Activated CD4-positive, CD25-positive, alpha-beta regulatory T cell (primary cell): ENCODE results near the gene KBTBD12.

Experiments
- DNase-seq, 4 experiments: peaks; one replicate each; lab custom pipeline; 2025; lab: John Stamatoyannopoulos, UW

KBTBD12 gene

DNA sequence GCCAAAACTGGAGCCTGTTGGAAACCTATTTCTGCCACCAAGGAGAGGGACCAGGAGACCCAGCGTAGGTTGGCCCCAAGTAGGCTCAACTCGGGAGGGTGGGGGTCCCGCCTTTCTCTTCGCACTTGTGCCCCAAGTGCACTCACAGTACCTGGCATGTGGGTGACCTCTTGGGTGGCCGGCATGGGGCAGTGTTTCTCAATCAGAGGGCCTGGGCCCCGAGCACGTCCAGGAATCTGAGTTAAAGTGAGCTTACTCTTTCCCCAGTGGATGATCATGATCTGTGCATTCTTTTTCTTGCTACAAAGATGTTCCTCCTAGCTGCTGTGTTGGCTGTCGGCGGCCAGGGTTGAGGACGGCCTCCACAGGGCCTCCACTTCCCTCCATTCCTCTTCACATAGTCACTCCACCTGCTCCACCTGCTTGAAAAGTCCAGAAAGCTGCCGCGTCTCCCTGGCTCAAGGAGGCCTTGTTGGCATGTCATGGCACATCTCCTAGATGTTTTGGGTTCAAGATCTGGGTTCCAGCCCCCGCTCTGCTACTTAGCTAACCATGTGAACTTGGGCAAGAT lies 70.7 kb downstream of the KBTBD12 start:
- DNase-seq = no peak

DNA sequence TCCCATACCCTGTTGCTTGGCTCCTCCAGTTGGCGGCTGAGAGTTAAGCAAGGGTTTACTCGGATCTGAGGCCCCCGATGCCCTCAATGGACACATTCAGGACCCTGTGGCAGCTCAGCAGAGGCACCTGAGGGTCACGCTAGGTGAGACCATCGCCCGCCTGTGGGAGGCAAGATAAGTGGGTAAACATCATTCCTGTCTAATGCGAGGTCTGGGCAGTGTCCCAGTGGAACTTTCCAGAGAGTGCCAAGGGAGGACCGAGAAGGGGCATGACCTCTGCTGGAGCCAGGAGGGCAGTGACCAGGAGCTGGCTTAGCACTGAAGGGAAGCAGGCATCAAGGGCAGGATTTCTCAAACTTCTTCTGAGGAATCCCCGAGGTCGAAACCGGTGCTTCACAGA lies 71.8 kb downstream of the KBTBD12 start:
- no peak for DNase-seq

DNA sequence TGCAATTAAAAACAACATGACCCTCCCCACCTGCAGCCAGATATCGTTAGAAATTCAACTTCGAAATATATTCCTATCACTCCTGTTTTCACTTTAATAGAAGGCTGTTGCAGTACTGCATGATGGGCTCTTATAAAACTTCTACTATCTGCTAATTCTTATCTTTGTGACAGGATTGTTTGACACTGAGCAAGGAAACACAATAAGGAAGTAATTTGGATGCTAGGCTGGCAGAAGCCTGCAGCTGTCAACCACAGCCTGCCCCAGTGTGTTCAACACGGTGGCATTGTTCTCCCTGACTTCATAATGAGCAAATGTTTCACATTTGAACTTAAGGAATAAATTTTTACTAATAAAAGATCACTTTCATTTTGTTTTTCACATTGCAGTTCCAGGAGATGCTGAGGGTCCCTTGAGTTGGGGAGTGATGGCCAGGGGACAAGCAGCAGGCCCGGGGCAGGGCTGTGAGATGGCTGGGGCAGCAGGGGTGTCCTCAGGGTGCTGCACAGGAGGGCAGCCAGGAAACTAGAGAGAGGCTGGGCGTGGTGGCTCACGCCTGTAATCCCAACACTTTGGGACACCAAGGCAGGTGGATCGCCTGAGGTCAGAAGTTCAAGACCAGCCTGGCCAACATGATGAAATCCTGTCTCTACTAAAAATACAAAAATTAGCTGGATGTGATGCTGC lies 72.4 kb downstream of the KBTBD12 start:
- no peak for DNase-seq

DNA sequence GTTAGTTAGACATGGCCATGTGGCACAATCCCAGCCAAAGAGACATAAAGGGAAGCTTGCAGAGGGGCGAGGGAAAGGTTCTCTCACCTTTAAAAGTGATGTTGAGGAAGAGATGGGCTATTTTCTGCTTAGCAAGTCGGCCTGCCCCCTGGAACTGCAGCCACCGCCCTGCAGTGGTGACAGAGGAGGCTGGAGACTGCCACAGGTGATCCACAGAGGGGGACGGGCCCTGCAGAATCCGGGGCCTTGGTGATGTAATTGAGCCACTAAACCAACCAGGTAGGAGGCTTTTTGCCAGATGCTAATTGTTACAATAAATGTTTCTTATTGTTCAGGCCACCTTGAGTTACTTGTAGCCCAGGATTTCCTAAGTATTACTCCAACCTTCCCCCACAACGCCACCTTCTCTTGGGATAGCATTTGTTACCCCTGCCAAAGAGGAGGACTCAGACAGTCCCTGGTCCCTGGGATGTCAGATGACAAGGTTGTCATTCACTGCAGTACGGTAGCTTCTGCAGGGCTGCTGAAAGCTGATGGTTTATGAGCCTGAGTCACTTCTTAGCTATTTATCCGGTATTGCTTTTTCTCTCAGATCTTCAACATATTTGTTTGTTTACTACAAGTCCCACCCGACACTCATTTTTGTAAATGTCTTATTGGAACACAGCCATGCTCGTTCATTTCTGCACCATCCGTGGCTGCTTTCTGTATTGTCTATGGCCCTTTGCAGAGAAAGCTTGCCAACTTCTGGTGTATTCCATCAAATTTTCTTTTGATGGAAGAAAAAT lies 73.9 kb downstream of the KBTBD12 start:
- DNase-seq = no peak

DNA sequence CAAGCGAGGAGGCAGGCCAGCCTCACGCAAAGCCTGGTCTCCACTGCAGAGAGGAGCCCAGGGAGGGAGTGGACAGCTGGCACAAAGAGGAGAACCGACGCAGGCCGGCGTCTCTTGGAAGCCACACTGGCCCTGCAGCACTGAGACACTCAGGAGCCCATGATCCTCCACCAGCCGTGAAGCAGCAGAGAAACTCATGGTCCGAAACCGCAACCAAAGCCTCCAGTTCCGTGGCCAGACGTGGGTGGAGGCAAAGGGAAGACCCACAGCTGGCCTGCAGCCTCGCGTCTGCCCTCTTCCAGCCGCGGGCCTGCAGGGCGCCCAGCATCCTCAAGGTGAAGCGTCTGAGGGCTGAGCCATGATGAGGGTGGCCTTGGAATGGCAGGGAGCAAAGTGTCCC lies 75.0 kb downstream of the KBTBD12 start:
- DNase-seq = no peak

DNA sequence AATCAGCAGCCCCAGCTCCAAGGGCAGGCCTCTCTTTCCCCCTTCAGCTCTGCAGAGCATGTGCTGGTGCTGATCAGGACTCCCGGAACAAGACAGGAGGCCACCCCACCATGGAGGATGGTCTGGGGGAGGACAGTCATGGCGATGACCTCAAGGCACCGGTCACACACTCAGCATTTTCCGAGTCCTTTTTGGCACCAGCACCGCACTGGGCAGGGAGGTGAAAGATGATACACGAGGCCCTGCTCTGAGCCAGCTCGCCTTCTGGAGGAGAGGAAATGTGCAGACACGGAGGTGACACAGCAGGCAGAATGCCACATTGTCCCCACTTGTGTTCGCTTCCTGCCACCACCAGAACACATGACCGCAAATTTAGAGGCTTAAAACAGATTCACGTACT lies 75.4 kb downstream of the KBTBD12 start:
- DNase-seq = no peak

DNA sequence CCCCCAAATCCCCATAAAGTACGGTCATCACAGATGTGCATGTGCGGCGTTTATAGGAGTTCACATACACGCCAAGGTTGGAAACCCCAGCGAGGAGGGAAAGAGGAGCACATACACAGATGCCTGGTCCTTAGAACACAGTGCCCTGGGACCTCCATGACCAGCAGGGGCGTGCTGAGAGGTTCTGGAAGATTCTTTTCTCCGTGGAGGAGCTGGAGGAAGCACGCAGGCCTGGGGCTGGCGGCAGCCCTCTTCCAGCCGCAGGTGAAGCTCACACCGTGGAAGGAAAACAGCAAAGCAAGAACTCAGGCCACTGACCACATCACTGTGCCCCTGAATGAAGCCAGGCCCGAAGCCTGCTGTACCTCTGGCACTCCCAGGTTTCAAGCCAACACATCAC lies 76.2 kb downstream of the KBTBD12 start:
- no peak for DNase-seq

DNA sequence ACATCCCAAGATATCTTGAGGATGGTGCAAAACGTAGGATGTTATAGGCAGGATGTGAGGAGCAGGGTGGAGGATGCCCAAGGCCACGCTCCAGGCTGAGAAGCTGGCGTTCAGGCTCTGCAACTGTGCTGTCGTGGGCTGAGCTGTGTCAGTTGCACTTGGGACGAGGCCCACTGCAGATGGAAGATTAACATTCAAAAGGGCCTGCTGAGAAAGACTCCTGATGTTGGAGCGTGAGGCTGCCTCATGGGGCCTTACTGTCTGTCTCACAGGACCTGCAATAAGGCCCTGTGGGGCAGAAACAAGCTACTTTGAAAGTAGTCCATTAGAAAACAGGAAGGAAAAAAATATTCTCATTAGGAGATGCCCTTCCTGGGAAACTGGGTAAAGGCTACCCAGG lies 76.6 kb downstream of the KBTBD12 start:
- no peak for DNase-seq

DNA sequence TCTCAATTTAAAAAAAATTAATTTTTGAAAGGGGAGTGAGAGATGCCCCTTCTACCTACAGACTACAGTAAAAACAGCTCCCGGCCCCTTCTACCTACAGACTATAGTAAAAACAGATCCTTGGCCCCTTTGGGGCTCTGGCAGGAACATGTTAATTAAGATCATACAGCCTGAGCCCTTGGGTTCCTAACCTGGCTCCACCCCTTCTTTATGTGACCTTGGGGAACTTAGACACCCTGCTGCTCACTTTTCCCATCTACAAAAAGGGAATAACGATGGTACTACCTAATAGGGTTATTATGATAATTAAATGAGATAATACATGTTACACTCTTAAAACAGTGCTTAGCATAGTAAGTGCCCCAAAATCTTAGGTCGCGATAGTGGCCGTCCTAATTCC lies 77.1 kb downstream of the KBTBD12 start:
- no peak for DNase-seq

DNA sequence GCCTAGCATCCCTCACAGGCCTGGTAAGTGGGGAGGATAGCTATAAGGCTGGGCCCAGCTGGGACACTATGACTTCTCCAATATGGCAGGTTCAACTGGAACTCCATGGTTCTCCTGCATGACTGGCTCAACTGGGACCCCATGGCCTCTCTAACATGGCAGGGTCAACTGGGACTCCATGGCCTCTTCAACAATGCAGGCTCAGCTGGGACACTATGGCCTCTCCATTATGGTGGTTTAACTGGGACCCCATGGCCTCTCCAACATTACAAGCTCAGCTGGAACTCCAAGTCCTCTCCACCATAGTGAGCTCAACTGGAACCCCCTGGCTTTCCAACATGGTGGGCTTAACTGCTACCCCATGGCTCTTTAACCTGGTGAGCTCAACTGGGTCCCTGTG lies 79.0 kb downstream of the KBTBD12 start:
- DNase-seq = no peak

DNA sequence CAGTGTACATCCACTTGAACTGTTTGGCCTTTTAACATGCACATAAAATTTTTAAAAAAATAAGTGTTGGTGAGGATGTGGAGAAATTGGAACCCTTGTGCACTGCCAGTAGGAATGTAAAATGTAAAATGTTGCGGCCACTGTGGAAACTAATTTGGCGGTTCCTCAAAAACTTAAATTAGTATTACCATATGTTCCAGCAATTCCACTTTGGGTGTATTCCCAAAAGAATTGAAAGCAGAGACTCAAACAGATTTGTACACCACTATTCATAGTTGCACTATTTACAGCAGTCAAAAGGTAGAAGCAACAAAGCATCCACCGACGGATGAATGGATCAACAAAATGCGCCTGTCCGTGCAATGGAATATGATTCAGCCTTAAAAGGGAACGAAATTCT lies 82.0 kb downstream of the KBTBD12 start:
- no peak for DNase-seq

DNA sequence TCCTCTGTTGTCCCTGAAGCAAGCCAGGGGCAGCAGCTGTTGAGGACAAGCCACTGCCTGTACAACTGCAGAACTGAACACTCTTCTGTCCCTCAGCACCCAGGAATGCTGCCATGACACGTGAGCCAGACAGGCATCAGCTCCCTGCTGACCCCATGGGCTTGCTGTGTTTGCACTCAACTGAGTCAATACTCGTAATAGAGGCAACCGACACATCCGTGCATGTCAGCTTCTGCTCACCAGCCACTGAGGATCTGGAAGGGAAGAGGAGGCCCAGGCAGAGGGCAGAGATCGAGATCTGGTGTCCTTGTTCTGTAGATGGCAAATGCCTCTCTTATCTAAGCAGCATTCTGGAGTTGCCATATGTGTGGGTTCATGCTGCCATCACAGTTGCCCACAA lies 82.9 kb downstream of the KBTBD12 start:
- DNase-seq = no peak

DNA sequence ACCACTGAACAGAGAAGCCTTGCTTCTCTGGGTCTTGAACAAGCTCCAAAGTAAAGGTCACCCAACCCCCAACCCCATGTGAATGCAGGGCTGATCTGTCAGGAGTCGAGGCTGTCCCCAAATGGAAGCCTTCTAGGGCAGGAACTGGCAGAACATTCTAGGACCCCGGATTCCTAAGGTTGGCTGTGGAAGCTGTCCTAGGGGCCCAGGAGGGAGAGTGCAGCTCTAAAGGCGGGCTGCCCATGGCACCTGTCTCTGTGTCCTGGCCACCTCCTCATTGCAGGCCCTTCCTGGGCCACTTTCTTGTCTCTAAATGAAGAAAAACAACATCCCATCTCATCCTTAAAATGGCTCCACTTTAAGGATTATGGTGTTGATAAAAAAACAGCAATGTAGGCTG lies 83.6 kb downstream of the KBTBD12 start:
- DNase-seq = no peak

DNA sequence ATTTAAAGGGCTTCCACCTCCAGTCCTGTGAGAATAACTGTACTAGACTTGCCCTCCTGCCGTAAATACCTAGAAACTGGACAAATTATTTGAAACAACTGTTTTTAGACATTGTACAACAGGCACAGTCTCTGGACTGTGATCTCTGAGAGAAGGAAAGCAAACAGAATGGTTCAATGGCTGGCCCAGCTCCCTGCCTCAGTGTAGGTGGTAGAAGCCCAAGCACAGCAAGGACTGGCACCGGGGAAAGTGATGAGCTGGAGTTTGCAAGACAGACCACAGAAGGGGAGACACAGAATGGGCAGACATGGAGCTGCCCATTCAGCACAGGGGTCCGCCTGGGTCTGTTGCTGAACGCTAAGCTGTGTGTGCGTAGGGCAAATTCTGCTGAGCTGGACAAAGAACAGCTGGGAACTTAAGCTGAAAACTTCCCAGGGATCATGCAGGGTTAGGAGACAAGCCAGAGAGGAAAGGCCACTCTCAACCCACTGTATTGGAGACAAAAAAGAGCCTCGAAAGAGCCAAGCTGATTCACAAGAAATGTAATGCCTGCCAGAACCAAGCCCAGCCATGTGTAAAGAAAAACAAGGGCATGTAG lies 84.6 kb downstream of the KBTBD12 start:
- no peak for DNase-seq

DNA sequence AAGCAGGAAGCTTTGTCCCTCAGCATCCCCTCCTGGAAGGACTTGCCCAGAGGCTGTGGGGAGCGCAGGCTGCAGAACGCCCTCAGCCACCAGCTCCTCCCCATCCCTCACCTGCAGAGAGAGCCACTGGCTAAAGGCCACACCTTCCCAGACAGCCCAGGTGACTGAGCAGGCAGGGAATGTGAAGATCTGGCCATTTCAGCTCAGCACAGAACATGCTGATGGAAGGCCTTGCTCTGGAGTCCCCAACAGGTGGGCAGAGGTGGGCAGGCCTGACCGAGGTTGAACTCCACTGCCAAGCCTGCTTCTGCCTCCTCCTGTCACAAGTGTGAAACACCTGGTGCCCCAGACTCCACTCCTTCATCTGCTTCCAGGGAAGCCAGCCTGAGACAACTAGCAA lies 86.5 kb downstream of the KBTBD12 start:
- no peak for DNase-seq

DNA sequence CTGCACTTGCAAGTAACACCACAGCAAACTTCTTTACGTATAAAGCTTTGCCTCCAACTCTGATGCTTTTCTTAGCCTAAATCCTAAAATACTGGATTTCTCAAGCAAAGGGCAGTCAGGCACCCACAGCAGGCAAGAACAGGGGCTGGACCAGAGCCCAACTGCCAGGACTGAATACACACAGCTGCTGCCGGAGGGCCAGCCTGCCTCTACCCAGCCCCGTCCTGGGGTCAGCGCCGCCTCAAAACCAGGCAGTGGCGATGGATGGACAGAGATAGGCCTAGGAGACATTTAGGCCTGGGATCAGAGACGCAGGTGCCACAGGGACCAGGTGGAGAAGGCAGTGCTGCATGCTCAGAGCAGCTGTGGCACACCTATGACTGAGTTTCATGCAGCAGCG lies 89.6 kb downstream of the KBTBD12 start:
- no peak for DNase-seq

DNA sequence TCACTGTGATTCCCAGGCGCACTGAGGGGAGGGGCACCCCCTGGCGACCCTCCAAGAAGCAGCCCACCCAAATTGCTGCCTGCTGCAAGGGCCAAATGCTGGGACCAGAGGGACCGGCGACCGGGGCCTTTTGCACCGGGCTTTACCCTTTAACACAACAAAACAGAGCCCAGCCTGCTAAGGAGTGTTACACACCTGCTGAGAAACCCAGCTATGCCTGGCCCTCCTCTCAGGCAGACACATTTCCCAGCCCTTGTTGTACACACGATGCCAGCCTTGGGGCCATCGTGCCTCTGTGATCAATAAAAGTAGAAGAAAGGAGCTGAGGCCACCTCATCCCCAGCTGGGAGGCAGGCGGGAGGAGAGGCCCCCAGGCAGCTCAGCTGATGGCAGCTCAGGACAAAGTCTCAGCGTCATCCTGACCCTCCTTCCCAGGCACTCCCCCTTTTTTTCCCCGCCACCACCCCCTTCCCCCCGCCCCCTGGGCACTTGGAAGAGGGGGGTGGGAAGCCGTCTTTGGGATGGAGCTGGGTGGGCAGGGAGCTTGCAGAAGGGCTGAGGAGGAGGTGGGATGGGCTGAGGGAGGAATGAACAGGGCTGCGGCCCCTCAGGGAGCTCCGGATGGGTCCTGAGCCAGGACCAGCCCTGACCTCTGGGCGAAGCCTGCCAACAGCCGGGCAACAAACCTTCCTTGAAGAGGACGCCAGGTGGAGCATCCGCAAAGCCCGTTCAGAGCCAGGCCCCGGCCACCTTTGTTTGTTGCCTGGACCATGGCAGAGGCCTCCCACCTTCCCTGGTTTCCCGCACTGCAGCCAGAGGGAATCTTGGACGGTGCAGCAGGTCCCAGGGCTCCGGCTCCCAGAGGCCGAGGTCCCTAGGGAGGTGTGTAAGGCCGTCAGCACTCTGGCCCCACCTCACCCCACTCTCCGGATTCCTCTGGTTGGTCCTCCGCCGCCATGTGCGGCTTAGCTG lies 91.3 kb downstream of the KBTBD12 start:
- DNase-seq = no peak

DNA sequence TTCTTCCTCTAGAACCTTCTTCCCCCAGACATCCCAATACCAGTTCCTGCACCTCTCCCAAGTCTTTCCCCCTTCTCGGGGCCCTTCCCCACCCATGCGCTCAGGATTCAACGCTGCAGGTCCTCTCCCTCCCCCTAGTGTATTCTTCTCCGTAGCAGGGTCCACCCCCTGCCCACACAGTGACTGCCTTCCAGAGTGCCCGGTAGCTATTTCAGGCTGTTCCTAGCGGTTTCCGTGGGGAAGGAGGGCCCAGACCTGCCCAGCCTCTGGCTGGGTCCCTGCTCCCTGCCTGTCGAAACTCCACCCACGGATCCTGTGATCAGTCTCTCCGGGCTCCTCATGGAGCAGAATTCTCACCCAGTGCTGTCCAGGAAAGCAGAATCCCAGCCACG lies 92.0 kb downstream of the KBTBD12 start:
- no peak for DNase-seq

DNA sequence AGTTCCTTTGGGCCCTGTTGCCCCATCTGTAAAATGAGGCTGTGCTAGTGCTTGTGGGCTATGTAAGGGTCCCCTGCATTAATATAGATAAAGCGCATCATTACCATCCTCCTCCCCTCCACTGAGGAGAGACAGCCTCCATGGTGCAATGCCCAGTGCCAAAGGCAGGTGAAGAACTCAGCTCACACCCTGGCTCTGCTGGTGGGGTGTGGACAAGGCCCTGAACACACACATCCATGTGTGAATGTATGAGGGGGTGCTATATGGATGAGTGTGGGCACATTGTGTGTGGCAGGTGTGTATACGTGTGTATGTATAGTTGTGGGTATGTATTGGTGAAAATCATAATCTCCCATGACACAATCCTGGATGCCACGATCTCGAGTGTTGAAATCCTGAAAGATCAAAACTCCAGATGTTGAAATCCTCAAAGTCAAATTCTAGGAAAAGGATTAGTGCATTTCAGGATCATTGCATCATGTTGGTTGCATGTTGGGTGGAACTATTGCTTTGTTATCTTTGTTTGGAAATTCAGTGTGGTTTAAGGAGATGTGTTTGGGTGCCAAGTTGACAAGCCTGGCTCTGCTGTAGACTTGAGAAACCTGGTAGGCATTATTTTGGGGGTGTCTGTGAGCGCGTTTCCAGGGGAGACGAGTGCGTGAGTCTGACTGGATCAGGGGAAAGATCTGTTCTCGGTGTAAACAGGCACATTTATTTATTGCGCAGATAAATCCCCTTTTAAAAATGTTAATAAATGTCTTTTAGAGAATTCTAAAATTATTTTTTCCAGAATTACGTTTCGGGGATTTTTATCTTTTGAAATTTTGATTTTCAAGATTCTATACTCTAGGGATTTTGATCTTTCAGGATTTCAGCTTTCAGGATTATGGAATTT lies 95.2 kb downstream of the KBTBD12 start:
- no peak for DNase-seq

DNA sequence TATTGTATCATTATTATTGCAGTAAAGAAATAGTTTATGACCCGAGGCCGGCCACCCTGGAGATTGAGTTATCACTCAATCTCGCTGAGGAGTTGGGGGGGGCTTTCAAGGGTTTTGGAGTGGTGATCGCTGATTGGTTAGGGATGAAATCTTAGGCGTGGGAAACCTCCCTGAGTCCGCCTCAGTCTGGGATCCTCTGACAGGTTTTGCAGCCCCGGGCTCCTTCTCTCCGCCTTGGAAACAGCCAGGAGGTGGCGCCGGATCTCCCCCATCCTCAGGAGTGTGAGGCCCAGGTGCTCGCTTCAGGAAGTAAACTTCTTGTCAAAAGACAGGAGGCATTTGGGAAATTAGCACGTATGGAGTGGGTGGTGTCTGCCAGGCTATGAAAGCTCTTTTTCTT lies 96.1 kb downstream of the KBTBD12 start:
- no peak for DNase-seq

DNA sequence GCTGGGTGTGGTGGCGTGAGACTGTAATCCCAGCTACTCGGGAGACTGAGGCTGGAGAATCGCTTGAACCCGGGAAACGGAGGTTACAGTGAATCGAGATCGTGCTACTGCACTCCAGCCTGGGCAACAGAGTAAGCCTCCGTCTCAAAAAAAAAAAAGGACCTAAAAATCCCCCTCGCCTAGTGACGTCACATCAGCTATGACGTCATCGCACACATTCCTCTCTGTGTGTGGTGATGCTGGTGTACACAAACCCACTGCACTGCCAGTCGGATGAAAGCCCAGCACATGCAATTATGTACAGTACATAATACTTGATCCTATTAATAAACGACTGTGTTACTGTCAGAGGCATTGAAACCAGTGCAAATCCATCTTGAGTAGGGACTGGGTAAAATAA lies 97.0 kb downstream of the KBTBD12 start:
- no peak for DNase-seq
